SHP77 treated with DMSO at 0.1 percent for 48 hours (cell line): Measurements from ENCODE around the gene ZNF407.

Experiments
- DNase-seq: peaks from one replicate; lab custom pipeline; 2025; lab: John Stamatoyannopoulos, UW

Gene ZNF407

GRCh38 chr18:74892066-74892627, 294.5 kb downstream of the ZNF407 start:
- peak; percentile 22 for DNase-seq

GRCh38 chr18:74895686-74896085, 298.0 kb downstream of the ZNF407 start:
- DNase-seq, result no peak

GRCh38 chr18:74896390-74896991, 298.8 kb downstream of the ZNF407 start:
- peak; percentile 61 for DNase-seq

DNA sequence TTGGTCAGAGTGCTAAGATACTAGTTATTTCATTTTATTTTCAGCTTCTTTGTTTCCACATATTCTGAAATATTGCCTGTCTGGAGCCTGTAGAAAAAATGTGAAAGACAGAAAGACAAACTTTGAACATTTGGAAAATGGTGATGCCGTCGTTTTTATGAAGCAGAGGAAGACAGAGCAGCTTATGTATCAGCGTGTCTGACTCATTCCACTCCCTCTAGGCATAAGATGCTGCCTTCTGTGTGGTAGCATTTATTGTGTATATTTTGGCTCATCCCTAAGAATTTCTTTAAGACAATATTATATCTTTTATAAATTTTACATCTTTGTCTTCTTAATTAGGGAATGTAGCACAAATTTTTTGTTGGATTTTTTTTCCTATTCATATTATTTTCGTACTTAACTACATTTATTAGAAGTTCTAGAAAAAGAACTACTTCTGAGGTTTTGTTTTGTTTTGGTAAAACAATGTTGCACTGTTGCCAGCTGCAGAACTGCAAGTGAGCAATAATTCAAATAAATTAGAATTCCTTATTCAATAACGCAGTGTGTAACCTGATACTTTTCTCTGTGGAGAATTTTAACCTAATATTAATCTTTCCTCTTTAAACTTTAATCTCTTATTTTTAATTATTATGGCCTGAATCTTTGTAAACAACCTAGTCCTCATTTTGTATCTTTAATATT, 300.4 kb downstream of the ZNF407 start:
- DNase-seq, result no peak

GRCh38 chr18:74898965-74899364, 301.3 kb downstream of the ZNF407 start:
- DNase-seq, result peak; percentile 53

GRCh38 chr18:74899554-74899953, 301.9 kb downstream of the ZNF407 start:
- peak; percentile 79 for DNase-seq

DNA sequence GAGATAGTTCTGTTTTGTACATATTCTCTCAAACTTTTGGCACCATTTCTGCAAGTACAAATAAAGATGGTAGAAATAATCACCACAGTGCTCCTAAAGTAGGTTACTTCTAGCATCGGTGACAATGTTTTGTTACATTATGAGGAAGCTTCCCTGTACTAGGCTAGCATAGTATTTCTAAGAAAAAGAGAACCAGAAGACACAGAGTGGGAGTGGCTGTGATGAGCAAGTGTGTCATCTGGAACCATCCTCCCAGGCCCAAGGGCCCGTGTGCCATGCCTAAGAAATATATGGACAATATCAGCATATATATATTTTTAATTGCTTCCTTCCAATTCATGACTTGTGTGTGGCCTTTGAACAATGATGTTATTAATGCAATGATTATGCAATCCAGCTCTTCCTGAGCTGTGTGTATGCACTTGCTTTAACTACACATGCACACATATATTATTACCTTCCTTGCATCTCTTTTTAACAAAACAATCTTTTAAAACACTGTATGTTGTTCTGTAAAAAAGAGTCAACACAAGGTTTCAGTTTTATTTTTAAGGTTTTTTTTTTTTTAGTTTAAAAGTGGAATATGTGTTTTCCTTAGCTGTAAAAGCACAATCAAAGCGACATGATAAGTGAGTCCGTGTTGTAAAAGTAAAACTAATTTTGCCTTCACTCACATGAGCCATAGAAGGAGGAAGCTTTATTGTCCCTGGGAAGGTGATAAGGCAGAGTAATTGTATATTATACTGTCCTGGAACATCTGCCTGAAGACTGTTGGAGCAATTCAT, 303.9 kb downstream of the ZNF407 start:
- no peak for DNase-seq

GRCh38 chr18:74902147-74902455, 304.4 kb downstream of the ZNF407 start:
- peak; percentile 64 for DNase-seq

- peak; percentile 70 for DNase-seq
Measured at GRCh38 chr18:74905247-74905646, 307.6 kb downstream of the ZNF407 start.

DNA sequence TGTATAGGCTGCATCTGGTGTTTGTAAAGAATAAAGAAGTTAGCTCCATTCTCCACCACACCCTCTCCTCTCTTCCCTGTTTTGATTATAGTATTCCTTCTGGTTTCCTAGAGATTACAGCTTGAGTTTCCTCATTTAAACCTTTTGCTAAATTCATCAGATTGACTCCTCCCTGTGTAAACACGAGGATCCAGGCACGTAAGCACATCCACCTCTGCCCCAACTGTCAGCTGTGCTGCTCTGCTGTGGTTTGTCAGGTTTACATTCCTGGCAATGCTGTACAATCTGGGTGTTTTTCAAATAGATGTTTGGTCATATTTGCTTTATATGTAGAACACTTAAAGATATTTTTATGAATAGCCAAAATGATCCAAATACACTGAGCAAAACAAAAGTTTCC, 308.5 kb downstream of the ZNF407 start:
- DNase-seq, result peak; percentile 33

- no peak for DNase-seq
Measured at GRCh38 chr18:74914052-74914591, 316.5 kb downstream of the ZNF407 start.

GRCh38 chr18:74914648-74915047, 317.0 kb downstream of the ZNF407 start:
- DNase-seq, result no peak

GRCh38 chr18:74916773-74917393, 319.2 kb downstream of the ZNF407 start:
- no peak for DNase-seq

GRCh38 chr18:74918276-74918790, 320.7 kb downstream of the ZNF407 start:
- no peak for DNase-seq

DNA sequence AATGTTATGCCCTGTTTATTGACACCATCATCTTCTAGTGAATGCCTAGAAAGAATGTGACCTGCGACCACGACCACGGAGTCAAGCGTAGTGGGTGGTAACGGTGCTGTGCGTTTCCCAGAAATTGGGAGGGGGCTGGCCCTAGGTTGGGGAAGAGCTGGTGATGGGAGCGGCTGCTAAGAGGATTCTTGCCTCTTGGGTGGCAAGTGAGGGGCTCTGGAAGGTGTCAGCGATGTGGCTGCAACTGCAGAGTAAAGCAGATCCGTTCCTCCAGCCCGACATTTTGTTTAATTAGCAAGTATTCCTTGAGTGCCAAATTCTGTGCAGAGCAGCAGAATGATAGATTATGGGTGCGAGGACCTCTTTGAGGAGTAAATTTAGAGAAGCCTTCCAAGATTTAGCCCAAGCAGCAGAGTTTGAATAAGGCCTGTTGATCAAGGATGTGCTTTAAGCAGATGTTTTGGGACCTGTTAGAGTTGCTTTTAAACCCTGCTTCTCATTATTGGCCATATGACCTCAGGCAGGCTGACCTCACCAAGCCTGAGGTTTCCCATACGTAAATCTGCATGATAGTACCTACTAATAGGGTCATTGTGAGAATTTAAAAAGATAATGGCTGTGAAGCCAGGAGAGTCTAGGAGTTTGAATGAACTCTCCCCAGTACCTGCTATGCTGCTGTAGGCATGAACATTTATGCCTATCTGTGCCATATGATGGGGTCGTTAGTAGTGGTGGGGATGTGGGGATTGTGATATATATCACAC, 323.6 kb downstream of the ZNF407 start:
- DNase-seq, result no peak

- no peak for DNase-seq
Measured at GRCh38 chr18:74926051-74926450, 328.4 kb downstream of the ZNF407 start.

- no peak for DNase-seq
Measured at GRCh38 chr18:74928194-74928968, 330.7 kb downstream of the ZNF407 start.

DNA sequence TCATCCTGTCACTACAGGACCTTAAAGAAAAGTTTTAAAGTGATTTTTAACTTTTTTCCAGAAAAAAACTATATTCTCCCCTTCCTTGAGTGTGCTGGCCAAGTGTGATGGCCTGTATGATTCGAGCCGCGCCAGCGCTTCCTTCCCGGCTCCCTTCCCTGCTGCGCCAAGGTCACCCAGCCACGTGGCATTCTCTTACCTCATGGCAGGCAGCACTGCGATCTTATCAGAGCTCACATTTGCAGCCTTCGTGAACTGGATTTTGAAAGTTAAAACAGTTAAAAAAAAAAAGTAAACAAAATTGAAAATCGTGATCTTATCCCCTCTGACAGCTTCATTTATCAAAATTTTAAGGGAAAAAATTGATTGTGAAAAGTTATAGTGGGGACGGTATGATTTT, 331.4 kb downstream of the ZNF407 start:
- DNase-seq, result no peak

DNA sequence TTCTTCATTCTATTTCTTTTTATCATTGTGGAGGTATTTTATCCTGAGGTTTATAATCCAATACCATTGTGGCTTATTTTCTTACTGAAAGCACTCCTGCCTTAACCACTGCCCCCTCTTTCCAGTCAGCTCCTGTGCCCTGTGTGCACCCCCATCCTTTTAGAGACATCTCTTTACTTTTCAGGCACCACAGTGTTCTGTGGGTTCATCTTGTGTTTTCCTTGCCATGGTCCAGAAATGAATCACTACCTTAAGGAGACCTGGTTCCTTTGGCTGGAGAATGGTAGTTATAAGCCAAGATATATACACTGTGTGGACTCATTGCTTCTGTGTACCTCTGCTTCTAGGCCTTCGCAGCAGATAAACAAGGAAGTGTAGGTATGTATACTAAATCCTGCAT, 332.9 kb downstream of the ZNF407 start:
- no peak for DNase-seq

DNA sequence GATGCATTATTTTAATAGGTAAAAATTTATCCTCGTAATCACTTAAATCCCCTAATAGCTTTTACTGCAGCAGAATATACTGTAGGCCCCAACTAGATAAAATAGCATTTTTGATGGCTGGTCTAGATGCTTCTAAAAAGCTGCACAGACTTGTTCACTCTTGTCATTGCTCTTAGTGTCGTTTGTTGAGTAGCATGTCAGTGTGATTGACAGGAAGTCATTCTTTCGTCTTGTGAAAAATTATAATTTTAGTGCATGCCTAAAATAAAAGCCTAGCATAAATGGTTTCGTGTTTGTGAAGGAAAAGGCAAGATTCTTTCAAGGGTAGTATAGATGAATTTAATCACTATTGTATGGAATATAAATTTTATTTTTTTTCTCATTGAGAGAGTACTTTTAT, 336.3 kb downstream of the ZNF407 start:
- DNase-seq, result no peak
